Measurements from ENCODE around the gene PDE2A.

The PDE2A gene

DNA sequence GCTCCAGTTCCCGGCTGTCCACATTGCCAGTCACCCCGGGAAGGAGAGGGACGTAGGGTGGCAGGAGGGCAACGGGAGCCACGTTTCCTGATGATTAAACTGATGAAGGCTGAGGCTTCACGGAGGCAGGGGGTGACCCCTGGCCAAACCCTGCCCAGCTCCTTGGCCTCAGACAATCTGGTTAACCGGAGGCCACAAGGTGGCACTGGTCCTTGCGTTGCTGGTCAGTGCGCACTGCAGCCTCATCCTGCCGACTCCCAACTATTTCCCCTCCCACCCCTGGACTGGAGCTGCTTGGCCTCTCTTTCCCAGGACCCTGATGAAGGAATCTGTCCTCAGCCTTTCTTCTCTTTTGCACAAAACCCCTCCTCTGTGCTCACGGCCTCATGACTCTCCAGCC, 75.3 kb downstream of the PDE2A start:
- FAIRE-seq (no peak), DNase-seq (ENCODE audit: insufficient read length) (no peak)
- TF ChIP-seq POLR2A (IDR thresholded peaks at IDR 0.05; ENCODE audit: low read depth, low read length) (no peak), POLR2AphosphoS5 (IDR thresholded peaks at IDR 0.05; ENCODE audit: low read depth, low read length) (no peak), TAF1 (IDR thresholded peaks at IDR 0.05; ENCODE audit: borderline replicate concordance, low read depth, low read length) (no peak)

GRCh38 chr11:72598466-72598865, 75.8 kb downstream of the PDE2A start:
- TF ChIP-seq TAF1 (IDR thresholded peaks at IDR 0.05; ENCODE audit: borderline replicate concordance, low read depth, low read length), result no peak
- no peak for TF ChIP-seq POLR2AphosphoS5 (IDR thresholded peaks at IDR 0.05; ENCODE audit: low read depth, low read length)
- no peak for TF ChIP-seq POLR2A (IDR thresholded peaks at IDR 0.05; ENCODE audit: low read depth, low read length)
- no peak for FAIRE-seq

DNA sequence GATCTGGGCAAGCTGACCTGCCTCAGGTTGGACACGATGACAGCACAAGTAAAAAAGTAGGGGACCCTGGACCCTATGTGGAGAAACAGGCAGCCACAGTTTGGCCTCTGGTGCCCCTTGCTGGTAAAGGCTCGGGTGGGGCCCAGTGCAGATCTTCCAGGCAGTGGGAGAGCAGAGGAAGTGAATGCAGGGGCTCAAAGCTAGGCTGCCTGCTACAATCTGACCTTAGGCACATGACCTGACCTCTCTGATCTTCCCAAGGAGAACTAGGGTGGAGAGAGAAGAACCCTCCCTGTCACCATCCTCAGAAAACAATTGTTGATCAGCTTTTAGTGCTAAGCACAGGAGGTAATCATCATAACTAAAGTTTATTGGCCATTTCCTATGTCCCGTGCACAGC, 76.5 kb downstream of the PDE2A start:
- no peak for FAIRE-seq
- TF ChIP-seq POLR2A (IDR thresholded peaks at IDR 0.05; ENCODE audit: low read depth, low read length) (no peak), TAF1 (IDR thresholded peaks at IDR 0.05; ENCODE audit: borderline replicate concordance, low read depth, low read length) (no peak), POLR2AphosphoS5 (IDR thresholded peaks at IDR 0.05; ENCODE audit: low read depth, low read length) (no peak)
- no peak for DNase-seq (ENCODE audit: insufficient read length)

More at GRCh38 chr11:72598466-72598865, 75.8 kb downstream of the PDE2A start:
- DNase-seq (ENCODE audit: insufficient read length), result no peak

DNA sequence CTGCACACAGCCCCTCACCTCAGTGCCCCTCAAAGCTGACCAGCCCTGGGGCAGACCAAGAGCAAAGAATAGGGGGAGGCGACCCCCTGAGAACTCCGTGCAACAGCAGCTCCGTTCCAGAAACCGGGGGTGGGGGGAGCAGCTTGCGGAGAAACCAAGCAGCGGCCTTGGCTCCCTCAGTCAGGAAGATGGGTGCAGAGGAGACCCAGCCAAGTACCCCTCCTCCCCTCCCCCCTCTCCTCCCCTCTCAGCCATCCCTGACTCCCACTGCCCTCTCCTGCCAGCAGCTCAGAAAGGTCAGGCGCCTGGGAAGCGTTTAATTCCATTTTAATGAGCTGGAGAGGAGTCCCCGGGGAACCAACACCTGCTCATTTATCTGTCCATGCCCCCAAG, 78.9 kb downstream of the PDE2A start:
- FAIRE-seq (no peak), DNase-seq (ENCODE audit: insufficient read length) (no peak)
- TF ChIP-seq POLR2A (IDR thresholded peaks at IDR 0.05; ENCODE audit: low read depth, low read length) (no peak), TAF1 (IDR thresholded peaks at IDR 0.05; ENCODE audit: borderline replicate concordance, low read depth, low read length) (no peak), POLR2AphosphoS5 (IDR thresholded peaks at IDR 0.05; ENCODE audit: low read depth, low read length) (no peak)

DNA sequence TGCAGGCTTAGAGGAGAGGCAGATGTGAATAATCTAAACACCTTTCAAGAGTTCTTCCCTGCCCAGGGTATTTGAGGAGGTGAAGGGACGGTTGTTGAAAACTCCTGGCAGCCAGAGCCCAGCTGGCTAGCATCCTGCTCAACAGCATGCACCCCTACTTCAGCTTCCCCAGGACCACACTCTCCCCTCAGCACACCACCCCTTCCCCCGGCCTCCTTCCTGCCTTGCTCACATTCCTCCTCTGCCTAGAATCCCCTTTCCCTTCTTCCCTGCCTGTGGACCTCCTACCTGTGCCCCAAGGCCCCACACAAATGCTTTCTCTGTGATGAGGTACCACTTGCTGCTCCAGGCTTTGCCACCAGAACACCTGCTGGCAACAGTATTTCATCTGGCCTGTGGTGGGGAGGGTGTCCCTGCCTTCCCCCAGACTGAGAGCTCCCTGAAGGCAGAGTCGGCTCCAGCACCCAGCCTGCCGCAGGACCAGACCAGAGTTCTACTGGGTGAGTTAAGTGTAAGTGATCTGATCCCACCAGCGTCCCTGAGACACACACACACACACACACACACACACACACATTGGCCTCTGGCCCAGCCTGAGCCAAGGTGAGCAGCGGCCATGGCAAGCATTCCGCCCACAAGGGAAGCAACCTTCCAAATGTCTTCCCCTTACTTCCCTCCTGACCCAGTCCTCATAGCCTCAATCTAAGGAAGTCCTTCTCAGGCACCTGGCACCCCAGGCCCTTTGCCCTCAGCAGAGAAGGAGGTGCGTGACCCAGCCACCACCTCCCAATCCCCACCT, 79.5 kb downstream of the PDE2A start:
- FAIRE-seq (no peak), DNase-seq (ENCODE audit: insufficient read length) (no peak)
- TF ChIP-seq POLR2A (IDR thresholded peaks at IDR 0.05; ENCODE audit: low read depth, low read length) (no peak), POLR2AphosphoS5 (IDR thresholded peaks at IDR 0.05; ENCODE audit: low read depth, low read length) (no peak), TAF1 (IDR thresholded peaks at IDR 0.05; ENCODE audit: borderline replicate concordance, low read depth, low read length) (no peak)

- FAIRE-seq (no peak), DNase-seq (ENCODE audit: insufficient read length) (no peak)
- no peak for TF ChIP-seq POLR2A (IDR thresholded peaks at IDR 0.05; ENCODE audit: low read depth, low read length)
- no peak for TF ChIP-seq POLR2AphosphoS5 (IDR thresholded peaks at IDR 0.05; ENCODE audit: low read depth, low read length)
- TF ChIP-seq TAF1 (IDR thresholded peaks at IDR 0.05; ENCODE audit: borderline replicate concordance, low read depth, low read length), result no peak
These were observed 81.3 kb downstream of the PDE2A start for GRCh38 chr11:72592698-72593495.

DNA sequence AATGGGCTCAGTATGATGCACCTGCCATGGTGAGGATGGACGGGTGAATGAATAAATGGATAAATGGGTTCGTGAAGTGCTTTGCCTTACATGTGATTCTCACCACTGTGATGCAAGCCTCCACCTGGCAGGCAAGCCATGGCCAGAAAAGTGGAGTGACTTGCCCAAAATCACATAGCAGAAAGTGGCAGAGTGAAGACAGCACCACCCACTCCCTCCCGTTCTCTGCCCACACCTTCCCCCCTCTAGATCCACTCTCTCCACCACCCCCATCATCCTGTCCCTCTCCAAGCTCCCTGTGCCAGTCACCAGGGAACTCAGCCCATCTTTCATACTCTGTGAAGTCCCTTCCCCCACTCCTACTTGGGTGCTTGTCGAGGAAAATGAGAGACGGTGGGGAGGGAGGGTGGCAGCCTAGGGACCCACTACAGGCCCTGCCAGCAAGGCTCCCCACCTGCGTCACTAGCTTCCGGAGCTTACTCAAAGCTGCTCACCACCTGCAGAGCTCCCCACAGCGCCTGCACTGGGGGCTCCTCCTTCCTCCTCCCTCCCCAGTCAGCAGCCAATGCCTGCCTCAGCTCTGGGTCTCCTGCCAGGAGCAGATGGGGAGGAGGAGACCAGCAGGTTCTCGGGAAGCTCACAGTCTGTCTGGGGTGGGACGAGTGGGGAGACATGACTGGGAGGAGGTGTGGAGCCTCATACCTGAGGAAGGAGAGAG, 82.3 kb downstream of the PDE2A start:
- DNase-seq (ENCODE audit: insufficient read length), result no peak
- FAIRE-seq, result no peak
- TF ChIP-seq POLR2AphosphoS5 (IDR thresholded peaks at IDR 0.05; ENCODE audit: low read depth, low read length) (no peak), TAF1 (IDR thresholded peaks at IDR 0.05; ENCODE audit: borderline replicate concordance, low read depth, low read length) (no peak), POLR2A (IDR thresholded peaks at IDR 0.05; ENCODE audit: low read depth, low read length) (no peak)

DNA sequence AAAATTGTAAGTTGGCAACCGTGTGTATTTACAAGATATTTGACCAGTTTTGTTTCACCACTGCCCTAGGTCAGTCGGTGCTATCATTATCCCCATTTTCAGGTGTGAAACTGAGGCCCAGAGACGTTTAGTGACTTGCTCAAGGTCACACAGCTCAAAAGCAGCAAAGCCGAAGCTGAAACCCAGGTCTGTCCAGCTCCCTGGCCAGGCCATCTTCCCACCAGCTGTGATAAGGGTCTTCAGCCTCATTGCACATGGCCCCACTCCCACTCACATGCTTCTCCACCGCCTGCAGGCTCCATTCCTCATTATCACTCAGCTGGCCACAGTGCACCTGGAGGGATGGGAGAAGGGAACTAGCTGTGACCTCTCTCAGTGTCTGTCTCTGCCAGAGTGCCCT, 83.2 kb downstream of the PDE2A start:
- no peak for TF ChIP-seq POLR2A (IDR thresholded peaks at IDR 0.05; ENCODE audit: low read depth, low read length)
- no peak for TF ChIP-seq POLR2AphosphoS5 (IDR thresholded peaks at IDR 0.05; ENCODE audit: low read depth, low read length)
- TF ChIP-seq TAF1 (IDR thresholded peaks at IDR 0.05; ENCODE audit: borderline replicate concordance, low read depth, low read length), result no peak
- DNase-seq (ENCODE audit: insufficient read length) (no peak), FAIRE-seq (no peak)

DNA sequence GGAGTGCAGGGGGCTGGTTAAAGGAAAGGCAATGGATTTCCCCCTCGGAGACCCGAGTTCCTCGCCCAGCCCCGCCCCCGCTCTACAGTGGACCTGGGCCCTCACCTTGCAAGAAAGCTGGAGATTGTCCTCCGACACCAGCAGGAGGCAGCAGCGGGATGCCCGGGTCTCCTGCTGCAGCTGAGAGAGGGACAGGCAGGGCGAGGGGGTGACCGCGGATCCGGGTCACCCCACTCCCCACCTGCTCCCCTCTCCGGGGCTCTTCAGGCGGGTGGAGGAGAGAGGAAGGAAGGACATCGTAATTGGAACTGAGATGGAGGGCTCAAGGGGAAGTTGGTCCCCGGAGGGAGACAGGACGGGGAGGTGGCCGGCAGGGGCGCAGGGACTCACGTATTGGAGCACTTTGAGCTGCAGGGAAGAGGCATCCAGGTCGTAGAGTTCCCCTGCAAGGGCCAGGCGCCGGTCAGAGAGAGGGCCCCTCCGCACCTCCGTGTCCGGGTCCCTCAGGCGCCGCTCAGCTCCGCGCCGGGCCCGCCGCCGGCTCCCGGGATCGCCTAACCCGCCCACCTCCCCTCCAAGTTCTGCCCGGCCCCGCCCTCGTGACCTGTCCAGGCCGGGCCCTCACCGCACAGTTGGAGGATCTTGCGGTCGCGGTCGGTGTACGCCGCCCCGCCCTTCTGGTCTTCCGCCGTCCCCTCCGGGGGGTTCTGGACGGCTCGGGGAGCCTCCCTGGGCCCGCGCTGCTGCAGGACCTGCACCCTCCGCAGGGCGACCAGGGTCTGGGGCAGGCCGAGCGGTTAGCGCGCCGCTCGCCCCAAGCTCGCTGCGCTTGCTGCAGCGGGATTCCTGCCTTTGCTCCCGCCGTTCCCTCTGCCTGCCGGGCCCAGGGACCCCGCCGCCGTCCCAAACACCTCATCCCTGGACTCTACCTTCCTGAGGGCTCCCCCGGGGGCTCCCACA, 84.1 kb downstream of the PDE2A start:
- no peak for TF ChIP-seq POLR2AphosphoS5 (IDR thresholded peaks at IDR 0.05; ENCODE audit: low read depth, low read length)
- no peak for TF ChIP-seq POLR2A (IDR thresholded peaks at IDR 0.05; ENCODE audit: low read depth, low read length)
- TF ChIP-seq TAF1 (IDR thresholded peaks at IDR 0.05; ENCODE audit: borderline replicate concordance, low read depth, low read length), result no peak
- peak; percentile 45 for DNase-seq (ENCODE audit: insufficient read length)
- FAIRE-seq, result no peak
